22Rv1 (cell line): ENCODE results near the gene SLC6A3.

Source experiments
- ZFX ChIP-seq: fragments of 450-650 bp; IDR thresholded peaks from 2 replicates; pipeline ENCODE4 v1.6.1; 2017; ENCODE audit warnings: antibody characterized with exemption, borderline replicate concordance
- TF ChIP-seq, protein P1 (sequence below): fragments of 450-650 bp; IDR thresholded peaks from 2 replicates; pipeline ENCODE4 v1.5.1; 2017; ENCODE audit warnings: mild to moderate bottlenecking

DNA sequence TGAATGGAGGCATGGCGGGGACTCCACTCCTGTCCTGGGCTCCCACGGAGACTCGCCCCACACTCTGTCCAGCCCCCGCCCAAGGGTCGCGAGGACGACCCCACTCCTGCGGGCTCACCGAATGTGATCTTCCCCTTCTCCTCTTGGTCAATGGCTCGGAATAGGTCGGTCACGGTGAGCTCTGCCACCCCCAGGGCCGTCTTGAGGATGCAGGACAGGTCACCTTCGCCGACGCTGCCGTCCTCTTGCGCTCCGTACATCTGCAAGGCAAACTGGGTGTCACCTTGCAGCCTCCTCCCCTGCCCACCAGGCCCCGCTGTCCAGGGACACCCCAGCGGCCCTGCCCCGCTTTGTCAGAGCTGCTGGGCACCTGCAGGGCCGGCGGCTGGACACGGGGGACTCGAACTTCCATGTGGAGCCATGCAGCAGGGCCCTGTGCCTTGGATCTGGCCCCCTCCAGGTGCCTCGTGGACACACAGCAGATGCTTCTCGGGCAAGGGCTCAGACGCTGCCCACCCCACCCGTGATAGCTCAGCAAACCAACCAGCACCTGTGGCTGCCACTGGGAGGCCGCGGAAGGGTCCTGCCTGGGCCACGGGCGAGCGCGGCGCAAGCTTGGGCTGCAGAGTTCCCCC is 21.5 kb upstream of the SLC6A3 start:
- TF ChIP-seq, protein P1, sequence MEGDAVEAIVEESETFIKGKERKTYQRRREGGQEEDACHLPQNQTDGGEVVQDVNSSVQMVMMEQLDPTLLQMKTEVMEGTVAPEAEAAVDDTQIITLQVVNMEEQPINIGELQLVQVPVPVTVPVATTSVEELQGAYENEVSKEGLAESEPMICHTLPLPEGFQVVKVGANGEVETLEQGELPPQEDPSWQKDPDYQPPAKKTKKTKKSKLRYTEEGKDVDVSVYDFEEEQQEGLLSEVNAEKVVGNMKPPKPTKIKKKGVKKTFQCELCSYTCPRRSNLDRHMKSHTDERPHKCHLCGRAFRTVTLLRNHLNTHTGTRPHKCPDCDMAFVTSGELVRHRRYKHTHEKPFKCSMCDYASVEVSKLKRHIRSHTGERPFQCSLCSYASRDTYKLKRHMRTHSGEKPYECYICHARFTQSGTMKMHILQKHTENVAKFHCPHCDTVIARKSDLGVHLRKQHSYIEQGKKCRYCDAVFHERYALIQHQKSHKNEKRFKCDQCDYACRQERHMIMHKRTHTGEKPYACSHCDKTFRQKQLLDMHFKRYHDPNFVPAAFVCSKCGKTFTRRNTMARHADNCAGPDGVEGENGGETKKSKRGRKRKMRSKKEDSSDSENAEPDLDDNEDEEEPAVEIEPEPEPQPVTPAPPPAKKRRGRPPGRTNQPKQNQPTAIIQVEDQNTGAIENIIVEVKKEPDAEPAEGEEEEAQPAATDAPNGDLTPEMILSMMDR, result no peak
- no peak for TF ChIP-seq ZFX
